RPMI8226 (cell line): ENCODE data around the gene MYO10.
"Not testable (repeated sequence)": the region's sequence is repeated elsewhere in the genome, so short reads cannot be mapped to it uniquely, and the experiment has no call there.

Experiments
- DNase-seq: peaks from one replicate; pipeline ENCODE4 v3.0.0-alpha.2; 2015

Gene MYO10

DNA sequence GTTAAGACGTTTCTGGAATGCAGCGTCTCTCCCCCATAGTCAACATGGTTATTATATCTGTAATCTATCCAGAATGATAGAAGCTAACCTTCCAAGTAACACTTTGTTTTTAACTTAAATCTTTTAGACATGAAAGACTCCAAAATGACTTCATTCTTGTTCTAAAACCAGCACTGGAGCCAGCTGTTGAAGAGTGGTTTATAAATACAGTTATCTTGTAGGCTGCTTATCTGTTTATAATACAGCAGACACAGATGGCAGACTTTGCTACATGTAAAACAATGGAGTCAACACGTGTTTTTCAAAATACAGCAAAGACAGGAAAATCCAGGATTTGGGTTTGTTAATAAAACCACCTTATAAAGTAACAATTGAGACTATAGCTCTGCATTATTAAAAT lies 270.5 kb downstream of the MYO10 start:
- DNase-seq, result no peak

GRCh38 chr5:16664368-16664767 lies 271.7 kb downstream of the MYO10 start:
- no peak for DNase-seq

DNA sequence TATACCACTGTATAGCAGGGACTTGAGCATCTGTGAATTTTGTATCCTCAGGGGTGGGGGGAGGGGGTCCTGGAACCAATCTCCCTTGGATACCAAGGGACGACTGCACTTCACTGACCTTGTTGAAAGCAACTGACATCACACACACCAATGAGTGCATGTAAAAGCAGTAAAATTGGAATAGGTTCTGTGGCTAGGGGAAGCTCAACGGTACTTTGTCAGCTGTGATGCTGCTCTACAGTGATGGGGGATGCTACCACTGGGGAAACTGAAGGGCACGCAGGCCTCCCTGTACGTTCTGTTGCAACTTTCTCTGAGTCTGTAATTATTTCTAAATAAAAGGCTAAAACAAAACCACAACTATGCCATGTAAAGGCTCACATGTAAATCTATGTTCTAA lies 272.2 kb downstream of the MYO10 start:
- DNase-seq, result no peak

GRCh38 chr5:16661713-16662112 lies 274.4 kb downstream of the MYO10 start:
- DNase-seq, result no peak

GRCh38 chr5:16660982-16661381 lies 275.1 kb downstream of the MYO10 start:
- no peak for DNase-seq

- no peak for DNase-seq
Measured at GRCh38 chr5:16659536-16659935, 276.6 kb downstream of the MYO10 start.

DNA sequence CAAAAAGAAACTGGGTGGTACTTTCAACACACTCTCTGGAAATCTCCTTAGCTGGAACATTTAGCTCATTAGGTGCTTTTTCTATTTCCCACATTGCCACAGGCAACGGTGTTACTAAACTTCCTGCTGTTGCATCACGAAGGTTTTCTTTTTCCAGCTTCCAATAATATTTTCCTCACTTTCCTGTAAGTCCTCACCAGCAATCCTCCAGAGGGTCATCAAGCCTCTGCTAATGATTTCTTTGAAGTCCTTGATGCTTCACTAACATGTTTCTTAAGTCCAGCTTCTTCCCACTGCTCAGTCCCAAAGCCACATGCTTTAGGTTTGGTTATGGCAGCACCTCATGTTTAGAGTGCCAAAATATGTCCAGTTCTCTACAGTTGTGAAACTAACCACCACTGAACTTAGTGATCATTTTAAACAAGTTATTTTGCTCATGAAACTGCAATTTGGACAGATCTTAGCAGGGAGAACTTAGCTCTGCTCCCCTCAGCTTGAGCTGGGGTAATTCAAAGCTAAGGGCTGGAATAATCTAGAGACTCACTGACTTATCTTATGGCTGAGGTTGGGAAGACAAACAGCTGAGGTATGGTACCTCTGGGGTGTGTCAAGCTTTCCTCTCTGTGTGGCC lies 279.4 kb downstream of the MYO10 start:
- DNase-seq, result no peak

- DNase-seq, result no peak
Measured at GRCh38 chr5:16654647-16655334, 281.3 kb downstream of the MYO10 start.

DNA sequence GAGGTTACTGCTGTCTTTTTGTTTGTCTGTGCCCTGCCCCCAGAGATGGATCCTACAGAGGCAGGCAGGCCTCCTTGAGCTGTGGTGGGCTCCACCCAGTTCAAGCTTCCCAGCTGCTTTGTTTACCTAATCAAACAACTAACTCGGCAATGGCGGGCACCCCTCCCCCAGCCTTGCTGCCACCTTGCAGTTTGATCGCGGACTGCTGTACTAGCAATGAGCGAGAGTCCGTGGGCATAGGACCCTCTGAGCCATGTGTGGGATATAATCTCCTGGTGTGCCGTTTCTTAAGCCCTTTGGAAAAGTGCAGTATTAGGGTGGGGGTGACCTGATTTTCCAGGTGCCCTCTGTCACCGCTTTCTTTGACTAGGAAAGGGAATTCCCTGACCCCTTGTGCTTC lies 287.3 kb downstream of the MYO10 start:
- not testable (repeated sequence) for DNase-seq

GRCh38 chr5:16644301-16644889 lies 291.7 kb downstream of the MYO10 start:
- no peak for DNase-seq

DNA sequence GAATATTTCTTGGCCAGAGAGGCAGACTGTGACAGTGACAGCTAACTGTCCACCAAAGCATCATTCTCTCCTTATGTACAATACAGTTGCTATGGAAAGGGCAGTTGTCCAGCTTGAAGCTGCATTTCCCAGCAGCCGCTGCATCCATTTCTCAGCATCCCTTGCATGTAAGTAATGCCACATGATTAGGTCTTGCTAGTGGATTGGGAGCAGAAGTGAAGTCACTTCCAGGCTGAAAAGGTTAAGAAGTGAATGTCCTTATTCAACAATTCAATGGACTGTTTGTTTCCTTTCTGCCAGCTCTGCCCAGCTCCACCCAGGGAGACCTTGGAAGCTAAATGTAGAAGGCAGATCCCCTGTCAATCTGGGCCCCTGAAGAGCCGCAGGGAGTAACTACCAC lies 293.2 kb downstream of the MYO10 start:
- DNase-seq, result no peak

GRCh38 chr5:16639206-16639605 lies 296.9 kb downstream of the MYO10 start:
- no peak for DNase-seq

DNA sequence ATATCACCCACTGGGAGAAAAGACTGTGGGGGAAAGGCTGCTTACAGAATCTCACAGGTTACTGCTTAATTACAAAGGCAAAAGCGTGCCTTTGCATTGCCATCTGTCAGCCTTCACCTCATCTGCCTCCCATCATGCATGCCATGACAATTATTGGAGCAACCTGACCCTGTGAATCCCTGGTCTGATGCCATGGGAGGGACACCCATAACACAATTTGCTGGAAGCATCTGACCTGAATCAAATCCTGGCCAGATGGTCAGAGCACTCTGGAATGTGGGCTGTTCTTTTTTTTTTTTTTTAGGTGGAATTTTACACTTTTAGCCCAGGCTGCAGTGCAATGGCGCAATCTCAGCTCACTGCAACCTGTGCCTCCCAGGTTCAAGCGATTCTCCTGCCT lies 307.7 kb downstream of the MYO10 start:
- DNase-seq, result no peak

GRCh38 chr5:16626696-16627264 lies 309.3 kb downstream of the MYO10 start:
- DNase-seq, result no peak

GRCh38 chr5:16625096-16625495 lies 311.0 kb downstream of the MYO10 start:
- DNase-seq, result no peak

GRCh38 chr5:16619136-16619535 lies 317.0 kb downstream of the MYO10 start:
- DNase-seq, result no peak

GRCh38 chr5:16618138-16618897 lies 317.8 kb downstream of the MYO10 start:
- DNase-seq, result no peak

- DNase-seq, result no peak
Measured at GRCh38 chr5:16617274-16617968, 318.7 kb downstream of the MYO10 start.

DNA sequence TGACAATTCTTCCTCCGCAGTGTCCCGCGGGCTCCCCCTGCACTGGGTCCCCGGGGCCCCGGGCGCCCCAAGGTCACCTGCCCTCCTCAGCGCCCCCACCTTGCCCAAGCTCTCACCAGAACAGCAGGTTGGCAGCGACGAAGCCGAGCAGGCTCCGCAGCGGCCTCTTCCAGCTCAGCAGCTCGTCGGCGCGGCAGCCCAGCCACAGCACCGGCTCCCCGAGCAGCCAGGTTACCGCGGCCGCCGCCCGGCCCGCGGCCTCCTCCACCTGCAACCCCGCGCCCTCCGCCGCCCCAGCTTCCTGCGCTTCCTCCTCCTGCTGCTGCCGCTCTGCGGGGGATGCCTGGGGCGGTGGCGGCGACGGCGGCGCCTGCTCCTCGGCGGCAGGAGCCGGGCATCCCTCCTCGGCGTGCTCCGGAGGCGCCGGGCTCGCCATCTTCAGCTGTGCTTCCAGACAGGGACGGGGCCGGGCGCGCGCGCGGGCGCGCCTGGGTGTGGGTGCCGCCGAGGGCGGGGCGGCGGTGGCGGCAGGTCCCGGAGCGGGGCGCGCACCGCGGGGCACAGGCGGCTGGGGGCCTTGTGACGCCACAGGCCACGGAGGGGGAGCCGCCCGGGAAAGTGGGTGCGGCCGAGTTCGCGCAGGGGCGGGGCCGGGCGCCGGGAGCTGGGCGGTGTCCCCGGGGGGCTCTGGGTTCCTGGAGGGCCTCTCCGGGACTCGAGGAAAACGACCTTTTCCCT lies 319.4 kb downstream of the MYO10 start, which contains the start of gene RETREG1:
RETREG1 (minus strand) TSS at position 462 of the 738 bp plus-strand sequence; CDS start at position 436, 26 bp downstream.
- DNase-seq, result no peak

DNA sequence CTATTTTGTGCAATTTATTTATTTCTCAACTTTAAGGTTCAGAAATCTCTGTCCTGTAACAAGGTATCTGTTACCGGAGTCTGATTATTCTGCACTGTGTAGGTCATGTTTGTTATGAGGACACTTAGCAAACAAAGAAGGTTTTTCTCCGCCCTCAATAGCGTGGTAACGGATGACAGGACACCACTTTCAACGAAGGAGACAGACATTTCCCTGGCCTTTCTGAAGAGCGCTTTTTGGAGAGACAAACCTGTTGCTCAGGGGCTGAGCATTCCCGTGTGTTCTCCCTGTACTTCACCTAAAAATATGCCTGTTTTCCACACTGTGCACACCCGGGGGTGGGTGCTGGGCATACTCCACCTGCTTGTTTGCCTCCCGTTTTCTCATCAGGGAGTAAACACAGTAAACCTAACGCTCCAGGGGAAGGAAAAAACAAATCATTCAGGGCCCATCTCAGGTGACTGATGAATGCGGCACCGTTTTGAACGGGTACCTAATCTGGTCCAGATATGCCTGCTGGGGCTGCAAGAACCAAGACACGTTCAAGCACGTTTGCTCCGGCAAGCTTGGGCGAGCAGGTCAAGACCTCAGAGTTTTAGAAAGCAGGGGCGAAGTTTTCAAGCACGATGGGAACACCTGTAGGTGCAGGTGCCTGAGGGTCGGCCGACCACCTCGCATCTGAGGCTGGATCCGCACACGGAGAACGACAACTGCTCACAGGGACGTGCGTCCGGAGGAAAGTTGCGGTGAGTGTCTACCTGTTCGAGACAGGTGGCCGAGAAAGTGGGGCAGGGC lies 320.1 kb downstream of the MYO10 start:
- no peak for DNase-seq

GRCh38 chr5:16612007-16612406 lies 324.1 kb downstream of the MYO10 start:
- DNase-seq, result no peak
